Activated naive CD8-positive, alpha-beta T cell (primary cell): ENCODE measurements around the gene SHISA2.

ENCODE experiments used
- H3K27ac Mint-ChIP-seq: one replicate; pipeline ENCODE4 v1.8.0; 2021; ENCODE audit warnings: mixed read lengths
- H3K27me3 Mint-ChIP-seq: one replicate; pipeline ENCODE4 v1.8.0; 2021; ENCODE audit warnings: mixed read lengths
- H3K36me3 Mint-ChIP-seq: one replicate; pipeline ENCODE4 v1.8.0; 2021; ENCODE audit warnings: mixed read lengths
- H3K4me1 Mint-ChIP-seq: one replicate; pipeline ENCODE4 v1.8.0; 2021; ENCODE audit warnings: low read depth, mixed read lengths
- H3K4me3 Mint-ChIP-seq: one replicate; pipeline ENCODE4 v1.8.0; 2021; ENCODE audit warnings: mild to moderate bottlenecking, mixed read lengths
- H3K9me3 Mint-ChIP-seq: one replicate; pipeline ENCODE4 v1.8.0; 2021; ENCODE audit warnings: low read depth, mixed read lengths

Gene SHISA2

DNA sequence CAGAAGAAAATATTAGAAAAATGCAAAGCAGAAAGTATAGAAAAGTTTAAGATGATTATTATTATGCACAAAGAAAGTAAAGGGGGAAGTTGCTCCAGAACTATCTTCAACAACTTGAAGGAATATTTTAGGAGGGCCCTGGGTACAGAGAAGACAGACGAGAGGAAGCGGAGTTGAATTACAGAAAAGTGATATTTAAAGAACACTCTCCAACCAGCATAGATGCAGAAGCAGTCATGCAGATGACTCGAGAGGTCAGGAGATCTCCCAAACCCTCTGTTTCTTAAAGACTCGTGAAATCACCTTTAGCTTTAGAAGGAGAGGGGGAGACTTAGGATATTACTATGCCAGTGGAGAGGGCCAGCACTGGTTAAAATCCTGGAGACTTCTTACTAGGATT, 8.5 kb upstream of the SHISA2 start:
- Mint-ChIP-seq H3K9me3 (no peaks in the 10 kb centered on the region), H3K36me3 (no peaks in the 10 kb centered on the region), H3K4me3 (no peak overlapping the region), H3K4me1 (no peaks in the 10 kb centered on the region), H3K27ac (no peak overlapping the region), H3K27me3 (peaks cover 3% of the 10 kb centered on the region)

GRCh38 chr13:26058704-26059103, 6.9 kb upstream of the SHISA2 start:
- Mint-ChIP-seq H3K9me3 (no peaks in the 10 kb centered on the region), H3K27ac (no peak overlapping the region), H3K4me3 (no peak overlapping the region), H3K27me3 (peaks cover 3% of the 10 kb centered on the region), H3K4me1 (no peaks in the 10 kb centered on the region), H3K36me3 (no peaks in the 10 kb centered on the region)

- no peaks in the 10 kb centered on the region for H3K36me3 Mint-ChIP-seq
- no peak overlapping the region for H3K4me3 Mint-ChIP-seq
- H3K27ac Mint-ChIP-seq = no peak overlapping the region
- H3K9me3 Mint-ChIP-seq = no peaks in the 10 kb centered on the region
- peaks cover 3% of the 10 kb centered on the region for H3K27me3 Mint-ChIP-seq
- peaks cover 11% of the 10 kb centered on the region for H3K4me1 Mint-ChIP-seq
Observed at GRCh38 chr13:26054896-26055295, 3.1 kb upstream of the SHISA2 start.

GRCh38 chr13:26053418-26053980, 1.7 kb upstream of the SHISA2 start:
- Mint-ChIP-seq H3K27me3 (peaks cover 4% of the 10 kb centered on the region), H3K4me1 (peaks cover 18% of the 10 kb centered on the region), H3K27ac (no peak overlapping the region), H3K36me3 (no peaks in the 10 kb centered on the region), H3K4me3 (peak overlapping the region; percentile 8), H3K9me3 (no peaks in the 10 kb centered on the region)

GRCh38 chr13:26052337-26052736, 521 bp upstream of the SHISA2 start:
- Mint-ChIP-seq H3K27me3 (peaks cover 2% of the 10 kb centered on the region), H3K9me3 (no peaks in the 10 kb centered on the region), H3K36me3 (no peaks in the 10 kb centered on the region)

GRCh38 chr13:26051231-26051656, 572 bp downstream of the SHISA2 start:
- Mint-ChIP-seq H3K9me3 (no peaks in the 10 kb centered on the region), H3K4me1 (peaks cover 18% of the 10 kb centered on the region), H3K27me3 (peaks cover 1% of the 10 kb centered on the region), H3K36me3 (no peaks in the 10 kb centered on the region), H3K27ac (no peak overlapping the region), H3K4me3 (peak overlapping the region; percentile 47)

More at GRCh38 chr13:26052337-26052736, 521 bp upstream of the SHISA2 start:
- H3K4me1 Mint-ChIP-seq = peaks cover 18% of the 10 kb centered on the region
- peak overlapping the region; percentile 79 for H3K4me3 Mint-ChIP-seq
- no peak overlapping the region for H3K27ac Mint-ChIP-seq

GRCh38 chr13:26050568-26051230, 1.1 kb downstream of the SHISA2 start:
- no peak overlapping the region for H3K27ac Mint-ChIP-seq
- H3K4me1 Mint-ChIP-seq = peaks cover 18% of the 10 kb centered on the region
- H3K27me3 Mint-ChIP-seq = peaks cover 1% of the 10 kb centered on the region
- H3K36me3 Mint-ChIP-seq = no peaks in the 10 kb centered on the region
- peak overlapping the region; percentile 78 for H3K4me3 Mint-ChIP-seq
- H3K9me3 Mint-ChIP-seq = no peaks in the 10 kb centered on the region

DNA sequence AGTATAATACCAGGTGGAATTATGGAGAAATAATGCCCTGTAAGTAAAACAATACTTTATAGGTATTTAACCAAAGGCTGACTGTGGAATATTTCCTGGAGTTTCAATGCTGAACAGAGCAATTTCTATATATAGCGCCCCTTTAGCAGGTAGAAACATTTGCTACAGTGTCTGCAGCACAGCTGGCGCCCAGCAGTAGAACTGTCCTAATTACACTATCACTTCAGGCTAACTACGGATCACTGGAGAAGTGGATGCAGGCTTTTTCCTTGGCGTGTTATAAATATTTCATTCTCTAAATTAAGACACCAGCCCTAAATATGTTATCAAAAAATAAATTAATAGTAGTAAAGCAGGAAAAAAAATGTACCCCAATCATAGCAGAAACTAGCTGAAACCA, 3.1 kb downstream of the SHISA2 start:
- Mint-ChIP-seq H3K36me3 (no peaks in the 10 kb centered on the region), H3K4me3 (peak overlapping the region; percentile 78), H3K27me3 (peaks cover 1% of the 10 kb centered on the region), H3K9me3 (no peaks in the 10 kb centered on the region), H3K27ac (no peak overlapping the region), H3K4me1 (peaks cover 28% of the 10 kb centered on the region)

DNA sequence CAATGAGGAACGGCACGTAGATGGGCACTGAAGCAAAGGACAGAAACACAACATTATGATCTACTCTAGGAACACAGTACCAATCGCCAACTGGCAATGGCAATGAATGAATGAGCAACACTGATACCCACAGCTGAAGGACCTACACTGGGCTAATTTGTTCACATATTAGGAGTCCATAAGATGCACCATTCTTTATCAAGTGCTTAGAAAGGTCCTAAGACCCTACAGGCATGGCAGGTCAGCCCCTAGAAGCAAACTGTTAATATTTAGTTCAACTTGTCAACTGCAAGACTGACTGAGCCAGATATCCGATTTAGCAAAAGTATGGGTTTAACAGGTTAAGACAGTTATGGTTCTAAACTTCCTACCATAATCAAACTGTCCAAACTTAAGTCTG, 4.8 kb downstream of the SHISA2 start:
- peaks cover 28% of the 10 kb centered on the region for H3K4me1 Mint-ChIP-seq
- H3K9me3 Mint-ChIP-seq = no peaks in the 10 kb centered on the region
- H3K36me3 Mint-ChIP-seq = no peaks in the 10 kb centered on the region
- no peak overlapping the region for H3K4me3 Mint-ChIP-seq
- H3K27ac Mint-ChIP-seq = no peak overlapping the region
- peaks cover 1% of the 10 kb centered on the region for H3K27me3 Mint-ChIP-seq

DNA sequence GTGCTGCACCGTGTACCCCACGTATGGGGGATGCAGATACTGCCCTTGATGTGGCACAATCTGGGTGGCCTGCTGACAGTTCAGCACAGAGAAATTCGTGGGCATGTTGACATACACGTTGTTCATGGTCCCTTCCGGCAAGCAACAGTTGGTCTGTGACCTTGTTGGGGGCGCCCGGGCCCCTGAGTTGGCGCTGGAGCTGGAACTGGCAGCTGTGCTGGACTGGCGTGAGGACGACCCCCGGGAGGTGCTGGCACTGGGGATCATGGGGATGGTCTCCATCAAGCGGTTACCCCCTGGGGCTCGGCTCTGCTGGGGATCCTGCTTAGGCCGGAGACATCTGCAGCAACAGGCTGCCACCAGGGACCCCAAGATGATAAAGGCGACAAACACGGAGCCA, 5.2 kb downstream of the SHISA2 start:
- Mint-ChIP-seq H3K4me1 (peaks cover 27% of the 10 kb centered on the region), H3K27me3 (peaks cover 1% of the 10 kb centered on the region), H3K36me3 (no peaks in the 10 kb centered on the region), H3K9me3 (no peaks in the 10 kb centered on the region), H3K4me3 (no peak overlapping the region), H3K27ac (no peak overlapping the region)

GRCh38 chr13:26045142-26045541, 6.7 kb downstream of the SHISA2 start:
- peaks cover 1% of the 10 kb centered on the region for H3K27me3 Mint-ChIP-seq
- H3K9me3 Mint-ChIP-seq = no peaks in the 10 kb centered on the region
- peaks cover 27% of the 10 kb centered on the region for H3K4me1 Mint-ChIP-seq
- no peaks in the 10 kb centered on the region for H3K36me3 Mint-ChIP-seq
- no peak overlapping the region for H3K27ac Mint-ChIP-seq
- no peak overlapping the region for H3K4me3 Mint-ChIP-seq

DNA sequence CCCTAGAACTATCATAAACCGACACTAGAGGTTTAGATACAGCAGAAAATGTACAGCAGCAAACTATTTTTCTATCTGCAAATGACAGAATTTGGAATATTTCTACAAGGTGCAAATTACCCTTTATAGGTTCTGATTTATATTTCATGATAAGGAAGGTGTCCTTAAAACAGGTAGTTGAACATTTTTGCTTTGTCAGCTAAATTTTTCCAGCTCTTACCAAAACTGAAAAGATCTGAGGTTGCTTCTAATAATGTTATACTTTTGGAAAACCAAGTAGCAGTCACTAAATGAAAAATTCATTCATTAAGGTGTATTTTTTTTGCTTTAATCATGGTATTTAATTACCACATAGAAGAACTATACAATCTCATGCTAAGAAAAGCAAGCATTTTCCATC, 9.0 kb downstream of the SHISA2 start:
- no peaks in the 10 kb centered on the region for H3K27me3 Mint-ChIP-seq
- H3K27ac Mint-ChIP-seq = no peak overlapping the region
- no peaks in the 10 kb centered on the region for H3K9me3 Mint-ChIP-seq
- H3K4me3 Mint-ChIP-seq = no peak overlapping the region
- no peaks in the 10 kb centered on the region for H3K36me3 Mint-ChIP-seq
- H3K4me1 Mint-ChIP-seq = peaks cover 20% of the 10 kb centered on the region

- Mint-ChIP-seq H3K27me3 (no peaks in the 10 kb centered on the region), H3K27ac (no peak overlapping the region), H3K9me3 (no peaks in the 10 kb centered on the region), H3K4me1 (peaks cover 20% of the 10 kb centered on the region), H3K4me3 (no peak overlapping the region), H3K36me3 (no peaks in the 10 kb centered on the region)
Observed at GRCh38 chr13:26041444-26041843, 10.4 kb downstream of the SHISA2 start.

- no peak overlapping the region for H3K4me3 Mint-ChIP-seq
- no peaks in the 10 kb centered on the region for H3K9me3 Mint-ChIP-seq
- H3K4me1 Mint-ChIP-seq = peaks cover 10% of the 10 kb centered on the region
- peaks cover 2% of the 10 kb centered on the region for H3K27me3 Mint-ChIP-seq
- no peak overlapping the region for H3K27ac Mint-ChIP-seq
- peaks cover 3% of the 10 kb centered on the region for H3K36me3 Mint-ChIP-seq
Observed at GRCh38 chr13:26038931-26039475, 12.8 kb downstream of the SHISA2 start.

DNA sequence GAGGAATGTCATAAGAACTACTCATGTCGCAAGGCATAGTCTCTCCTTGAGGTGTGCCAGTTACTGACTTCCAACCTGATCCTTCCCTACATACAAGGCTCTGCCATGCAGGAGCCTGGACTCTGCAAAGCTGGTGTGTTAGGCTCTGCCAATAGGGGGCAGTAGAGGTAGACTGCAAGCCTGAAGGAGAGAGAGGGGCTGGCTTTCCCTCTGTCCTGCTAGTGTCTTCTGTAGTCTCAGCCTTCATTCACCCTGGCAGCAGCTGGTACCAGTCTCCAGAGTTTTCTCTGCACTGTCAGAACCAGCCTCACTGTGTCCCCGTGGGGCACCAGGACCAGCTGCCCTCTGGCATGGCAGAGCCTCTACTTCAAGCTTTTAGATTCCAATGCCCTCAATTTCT, 14.5 kb downstream of the SHISA2 start:
- Mint-ChIP-seq H3K4me3 (no peak overlapping the region), H3K9me3 (no peaks in the 10 kb centered on the region), H3K36me3 (peaks cover 3% of the 10 kb centered on the region), H3K27me3 (peaks cover 2% of the 10 kb centered on the region), H3K4me1 (peaks cover 2% of the 10 kb centered on the region), H3K27ac (no peak overlapping the region)

DNA sequence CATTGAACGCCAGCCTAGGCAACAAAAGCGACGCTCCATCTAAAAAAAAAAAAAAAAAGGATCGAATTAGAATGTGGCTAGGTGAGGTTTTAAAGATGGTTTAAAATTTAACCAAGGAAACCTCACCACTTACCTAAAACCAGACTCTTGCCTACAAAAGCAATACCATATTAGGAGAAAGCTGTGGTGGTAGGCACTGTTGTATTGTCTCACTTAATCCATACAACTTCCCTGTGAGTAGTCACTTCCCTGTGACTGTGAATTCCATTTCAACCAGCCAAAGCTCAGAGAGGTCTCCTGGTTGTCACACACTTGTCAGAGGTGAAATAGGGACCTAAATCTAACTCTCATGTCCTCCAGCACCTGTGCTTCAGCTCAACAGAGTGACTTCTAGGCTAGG, 15.4 kb downstream of the SHISA2 start:
- H3K36me3 Mint-ChIP-seq = peaks cover 3% of the 10 kb centered on the region
- H3K9me3 Mint-ChIP-seq = no peaks in the 10 kb centered on the region
- no peaks in the 10 kb centered on the region for H3K4me1 Mint-ChIP-seq
- H3K27ac Mint-ChIP-seq = no peak overlapping the region
- no peak overlapping the region for H3K4me3 Mint-ChIP-seq
- peaks cover 2% of the 10 kb centered on the region for H3K27me3 Mint-ChIP-seq
